Testis (tissue), 3 donors: ENCODE measurements around the gene DENND1C. TPM values are rescaled to one million over a fixed set of nuclear protein-coding genes. Genes with fewer than 3 reads are reported as not detected.

Experiments used
- DNase-seq: peaks from one replicate; pipeline ENCODE4 v3.0.0-alpha.2; 2019
- H3K27ac ChIP-seq, 2 donors: fragments of 200-600 bp; sonication (generic); one replicate each; pipeline ENCODE4 v1.5.1; 2019
- H3K27me3 ChIP-seq: fragments of 200-600 bp; sonication (generic); one replicate; pipeline ENCODE4 v1.5.1; 2019
- H3K36me3 ChIP-seq: fragments of 200-600 bp; sonication (generic); one replicate; pipeline ENCODE4 v1.5.1; 2017; ENCODE audit warnings: low read depth; ENCODE audit errors: missing control alignments
- H3K4me1 ChIP-seq: fragments of 200-600 bp; sonication (generic); one replicate; pipeline ENCODE4 v1.5.1; 2019
- H3K4me3 ChIP-seq, 2 donors: fragments of 200-600 bp; sonication (generic); one replicate each; pipeline ENCODE4 v1.5.1; 2017 to 2019
- H3K9me3 ChIP-seq: fragments of 200-600 bp; sonication (generic); one replicate; pipeline ENCODE4 v1.5.1; 2017
- CTCF ChIP-seq, 3 experiments: fragments of 450-650 bp in 2 of 3; fragments of 200-600 bp in 1 of 3; sonication (generic) in 1 of 3; IDR thresholded peaks; one replicate each; pipeline ENCODE4 v1.5.1; 2016 to 2019; ENCODE audit warnings: antibody characterized with exemption in 3 of 3, mild to moderate bottlenecking in 2 of 3, moderate library complexity in 1 of 3
- POLR2A ChIP-seq: fragments of 450-650 bp; IDR thresholded peaks from one replicate; pipeline ENCODE4 v1.6.1; 2017; ENCODE audit warnings: antibody characterized with exemption, mild to moderate bottlenecking, moderate library complexity
- WGBS, 2 donors: methylation state at CpG; one replicate each; pipeline ENCODE4 v1.1.5; 2018; 5-methylcytosine and 5-hydroxymethylcytosine counted together
- intact Hi-C: fragments of 100-400 bp; cut with DNase I; formaldehyde crosslinking; loops from one replicate; pipeline ENCODE4 v1.15.1; 2023; ENCODE audit warnings: low total_unique reads
- polyA plus RNA-seq: library from polyadenylated mRNA; stranded (reverse); fragments of 350-450 nt; fragmentation: Illumina TruSeq; extraction: RNeasy Lipid Tissue Mini Kit (QIAGEN cat#74804); gene quantifications from one replicate; pipeline ENCODE4 v1.2.3, GENCODE V29; 2014; ENCODE audit warnings: low read depth, low replicate concordance; ENCODE audit not compliant: insufficient read depth
- total RNA-seq, 2 donors: library from RNA; depleted of rRNA; stranded (reverse); fragments of >200 nt; gene quantifications; one replicate each; pipeline ENCODE4 v1.2.3, GENCODE V29; 2016

DENND1C gene
- total and polyA plus RNA-seq, 3 donors from 2014 or later: 1.9 to 3.2 (median 2.9) TPM

DNA sequence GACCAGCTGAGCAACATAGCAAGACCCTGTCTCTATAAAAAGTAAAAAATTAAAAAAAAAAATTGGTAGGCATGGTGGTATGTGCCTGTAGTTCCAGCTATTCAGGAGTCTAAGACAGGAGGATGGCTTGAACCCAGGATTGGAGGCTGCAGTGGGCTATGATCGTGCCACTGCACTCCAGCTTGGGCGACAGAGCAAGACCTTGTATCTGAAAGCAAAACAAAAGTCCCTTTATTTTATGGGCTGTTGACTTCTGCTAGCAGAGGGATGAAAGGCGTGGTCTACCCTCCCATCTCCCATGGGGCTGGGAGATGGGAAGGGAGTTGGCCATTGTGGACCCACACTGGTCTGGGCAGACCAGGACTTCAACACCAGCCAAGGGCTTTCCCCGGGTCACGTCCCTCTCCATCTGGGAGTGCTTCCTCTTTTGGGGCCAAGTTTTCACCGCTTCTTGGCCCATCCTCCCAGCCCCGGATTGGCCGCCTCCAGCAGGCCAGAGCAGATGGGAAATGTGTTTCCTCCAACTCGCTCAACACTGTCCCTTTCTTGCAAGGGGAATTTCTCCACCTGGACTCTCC lies 47.0 kb upstream of the DENND1C start:
- no peaks in the 10 kb centered on the region for H3K9me3 ChIP-seq
- 41 to 47% methylated on average over 9 of the region's 9 CpGs for WGBS, 2 donors
- intact Hi-C loops: no loop called here
- H3K27ac ChIP-seq: no peak overlapping the region
- H3K4me3 ChIP-seq: no peak overlapping the region
- H3K36me3 ChIP-seq: no peaks in the 10 kb centered on the region
- H3K27me3 ChIP-seq: no peaks in the 10 kb centered on the region
- DNase-seq: peak; percentile 46
- TF ChIP-seq POLR2A (no peak), CTCF (IDR thresholded peaks at IDR 0.05) (no peak)
- H3K4me1 ChIP-seq: peaks cover 9% of the 10 kb centered on the region

GRCh38 chr19:6527893-6528543 lies 46.4 kb upstream of the DENND1C start:
- H3K27me3 ChIP-seq: no peaks in the 10 kb centered on the region
- intact Hi-C loops: no loop called here
- DNase-seq: no peak

GRCh38 chr19:6524311-6524710 lies 42.7 kb upstream of the DENND1C start:
- 26 to 69% methylated on average over 2 of the region's 2 CpGs for whole genome bisulfite sequencing, 2 donors
- no peaks in the 10 kb centered on the region for H3K36me3 ChIP-seq
- H3K4me1 ChIP-seq: no peaks in the 10 kb centered on the region
- H3K27ac ChIP-seq: no peak overlapping the region
- no peaks in the 10 kb centered on the region for H3K27me3 ChIP-seq
- intact Hi-C loops: no loop called here
- H3K9me3 ChIP-seq: no peaks in the 10 kb centered on the region
- no peak for TF ChIP-seq CTCF (IDR thresholded peaks at IDR 0.05)
- no peak for TF ChIP-seq POLR2A
- no peak overlapping the region for H3K4me3 ChIP-seq
- no peak for DNase-seq

More at GRCh38 chr19:6527893-6528543, 46.4 kb upstream of the DENND1C start:
- Histone ChIP-seq H3K27ac (no peak overlapping the region), H3K36me3 (no peaks in the 10 kb centered on the region), H3K4me3 (no peak overlapping the region), H3K9me3 (no peaks in the 10 kb centered on the region), H3K4me1 (peaks cover 9% of the 10 kb centered on the region)
- 69 to 73% methylated on average over 17 of the region's 17 CpGs for WGBS, 2 donors
- TF ChIP-seq POLR2A: no peak
- TF ChIP-seq CTCF (IDR thresholded peaks at IDR 0.05): no peak

- no peak for TF ChIP-seq POLR2A
- H3K4me1 ChIP-seq: no peaks in the 10 kb centered on the region
- H3K9me3 ChIP-seq: no peaks in the 10 kb centered on the region
- no peak for DNase-seq
- no peaks in the 10 kb centered on the region for H3K27me3 ChIP-seq
- intact Hi-C loops: no loop called here
- no peaks in the 10 kb centered on the region for H3K36me3 ChIP-seq
- no peak overlapping the region for H3K4me3 ChIP-seq
- no peak overlapping the region for H3K27ac ChIP-seq
- 85 to 86% methylated on average over 6 of the region's 6 CpGs for WGBS, 2 donors
Observed at GRCh38 chr19:6522712-6523111, 41.1 kb upstream of the DENND1C start.

DNA sequence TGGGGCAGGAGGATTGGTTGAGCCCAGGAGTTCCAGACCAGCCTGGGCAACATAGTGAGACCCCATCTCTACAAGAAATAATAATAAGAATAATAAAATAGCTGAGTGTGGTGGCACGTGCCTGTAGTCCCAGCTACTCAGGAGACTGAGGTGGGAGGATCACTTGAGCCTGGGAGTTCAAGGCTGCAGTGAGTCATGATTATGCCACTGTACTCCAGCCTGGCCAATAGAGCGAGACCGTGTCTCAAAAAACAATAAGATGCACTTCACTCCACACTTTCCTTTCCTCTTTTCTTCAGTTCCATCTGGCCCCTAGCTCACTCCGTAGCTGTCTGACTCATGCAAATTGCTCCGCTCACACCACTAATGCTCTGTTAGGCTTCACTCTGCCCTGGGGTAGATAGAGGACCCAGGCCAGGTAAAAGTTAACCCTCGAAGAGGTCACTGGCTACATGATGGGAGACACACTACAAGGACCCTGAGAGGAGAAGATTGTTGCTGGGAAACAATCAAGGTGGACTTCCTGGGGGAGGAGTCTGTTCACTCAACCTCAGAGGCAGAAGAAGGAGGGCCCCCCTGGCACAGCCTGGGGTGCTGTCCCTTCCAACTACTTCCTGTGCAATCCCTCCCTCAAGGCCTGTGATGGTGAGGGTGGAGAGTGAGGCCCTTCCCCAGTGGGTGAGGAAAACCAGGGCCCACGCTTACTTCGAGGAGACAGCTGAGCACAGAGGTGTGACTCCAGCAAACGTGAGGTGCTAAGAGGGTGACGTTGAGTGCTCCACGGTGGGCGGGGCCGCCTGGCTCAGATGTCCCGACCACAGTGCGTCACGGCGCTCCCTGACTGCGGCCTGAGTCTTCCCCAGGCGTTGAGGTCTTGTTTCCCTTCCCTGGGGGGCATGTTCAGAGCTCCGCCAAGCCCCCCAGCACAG lies 40.4 kb upstream of the DENND1C start:
- 68 to 71% methylated on average over 20 of the region's 20 CpGs for WGBS, 2 donors
- no peak for DNase-seq
- Histone ChIP-seq H3K27ac (no peak overlapping the region), H3K9me3 (no peaks in the 10 kb centered on the region), H3K4me3 (no peak overlapping the region), H3K36me3 (no peaks in the 10 kb centered on the region), H3K27me3 (no peaks in the 10 kb centered on the region), H3K4me1 (no peaks in the 10 kb centered on the region)
- TF ChIP-seq POLR2A (no peak), CTCF (IDR thresholded peaks at IDR 0.05) (no peak)
- intact Hi-C loops: no loop called here
